Measurements from ENCODE around the gene TEX22.

The TEX22 gene

DNA sequence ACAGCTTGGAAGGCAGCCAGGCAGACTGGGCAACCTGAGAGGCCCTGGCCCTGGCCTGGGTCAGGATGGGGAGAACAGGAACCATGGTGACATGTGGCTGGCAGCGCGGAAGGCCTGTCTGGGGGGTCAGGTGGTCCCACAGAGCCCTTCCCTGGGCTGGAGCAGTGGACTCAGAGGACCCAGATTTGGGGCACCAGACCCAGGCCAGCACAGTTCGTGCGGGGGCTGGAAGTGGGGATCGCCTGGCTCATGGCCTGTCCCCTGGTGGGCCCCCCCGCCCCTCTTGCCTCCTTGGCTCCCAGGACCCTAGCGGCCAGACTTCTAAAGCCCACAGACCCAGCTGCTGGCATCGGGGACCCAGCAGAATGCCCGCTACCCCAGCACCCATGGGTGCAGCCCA, 42.7 kb downstream of the TEX22 start:
- TF ChIP-seq, protein P1, sequence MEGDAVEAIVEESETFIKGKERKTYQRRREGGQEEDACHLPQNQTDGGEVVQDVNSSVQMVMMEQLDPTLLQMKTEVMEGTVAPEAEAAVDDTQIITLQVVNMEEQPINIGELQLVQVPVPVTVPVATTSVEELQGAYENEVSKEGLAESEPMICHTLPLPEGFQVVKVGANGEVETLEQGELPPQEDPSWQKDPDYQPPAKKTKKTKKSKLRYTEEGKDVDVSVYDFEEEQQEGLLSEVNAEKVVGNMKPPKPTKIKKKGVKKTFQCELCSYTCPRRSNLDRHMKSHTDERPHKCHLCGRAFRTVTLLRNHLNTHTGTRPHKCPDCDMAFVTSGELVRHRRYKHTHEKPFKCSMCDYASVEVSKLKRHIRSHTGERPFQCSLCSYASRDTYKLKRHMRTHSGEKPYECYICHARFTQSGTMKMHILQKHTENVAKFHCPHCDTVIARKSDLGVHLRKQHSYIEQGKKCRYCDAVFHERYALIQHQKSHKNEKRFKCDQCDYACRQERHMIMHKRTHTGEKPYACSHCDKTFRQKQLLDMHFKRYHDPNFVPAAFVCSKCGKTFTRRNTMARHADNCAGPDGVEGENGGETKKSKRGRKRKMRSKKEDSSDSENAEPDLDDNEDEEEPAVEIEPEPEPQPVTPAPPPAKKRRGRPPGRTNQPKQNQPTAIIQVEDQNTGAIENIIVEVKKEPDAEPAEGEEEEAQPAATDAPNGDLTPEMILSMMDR (conservative IDR thresholded peaks at IDR 0.05) = no peak
- no peak overlapping the region for H3K27ac ChIP-seq

DNA sequence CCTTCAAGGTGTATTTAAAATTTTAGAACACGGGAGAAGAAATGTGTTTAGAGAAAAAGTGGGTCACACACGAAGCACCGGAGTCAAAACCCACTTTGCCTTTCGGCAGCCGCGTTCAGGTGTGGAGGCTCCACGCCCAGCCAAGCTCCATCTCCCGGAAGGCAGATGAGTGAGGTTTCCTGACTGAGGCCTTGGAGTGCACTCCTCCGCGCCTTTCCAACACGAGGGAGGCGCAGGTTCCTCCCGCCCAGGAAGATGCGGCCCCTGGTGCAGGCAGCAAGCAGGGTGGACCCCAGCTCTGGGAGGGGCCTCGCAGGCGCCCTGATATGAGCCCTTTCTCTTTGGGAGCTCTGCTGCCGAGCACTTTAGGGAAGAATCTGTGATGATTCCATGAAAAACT, 43.8 kb downstream of the TEX22 start:
- H3K27ac ChIP-seq = no peak overlapping the region
- TF ChIP-seq, protein P1 (conservative IDR thresholded peaks at IDR 0.05) = no peak

DNA sequence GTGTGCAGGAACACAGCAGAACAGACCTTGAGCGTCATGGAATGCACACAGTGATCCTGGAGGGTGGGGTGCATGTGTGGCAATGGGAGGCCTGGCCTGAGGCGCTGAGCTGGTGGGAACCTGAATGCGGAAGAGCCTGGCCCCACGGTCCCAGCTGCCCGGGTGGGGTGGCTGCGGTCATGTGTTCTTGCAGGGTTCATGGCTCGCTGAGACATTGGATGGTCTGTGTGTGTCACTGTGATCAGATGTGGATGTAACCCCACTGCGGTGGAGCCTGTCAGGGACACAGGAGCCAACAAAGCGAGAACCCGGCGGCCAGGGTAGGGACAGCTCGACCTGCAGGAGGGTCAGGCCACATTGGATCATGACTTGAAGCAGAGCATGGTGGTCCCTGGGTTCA, 44.5 kb downstream of the TEX22 start:
- TF ChIP-seq, protein P1 (conservative IDR thresholded peaks at IDR 0.05) = no peak
- H3K27ac ChIP-seq = no peak overlapping the region

DNA sequence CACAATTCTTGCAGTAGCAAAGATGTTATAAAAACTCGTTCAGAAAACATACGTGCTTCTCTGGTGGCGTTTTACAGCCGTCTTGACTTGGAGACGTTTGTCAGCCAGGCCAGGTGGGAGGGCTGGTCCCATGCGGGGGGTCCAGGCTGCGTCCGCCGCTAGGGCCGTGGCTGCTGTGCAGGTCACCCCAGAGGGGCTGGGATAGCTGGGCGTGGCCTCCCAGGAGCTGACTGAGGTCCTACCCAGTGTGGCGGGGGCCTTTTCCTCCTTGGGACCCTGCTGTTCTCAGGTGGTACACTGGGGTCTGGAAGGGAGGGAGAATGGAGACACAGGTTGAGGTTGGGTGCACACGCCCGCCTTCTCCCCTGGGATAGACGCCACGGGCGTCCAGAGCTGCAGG, 46.5 kb downstream of the TEX22 start:
- TF ChIP-seq, protein P1 (conservative IDR thresholded peaks at IDR 0.05) = no peak

DNA sequence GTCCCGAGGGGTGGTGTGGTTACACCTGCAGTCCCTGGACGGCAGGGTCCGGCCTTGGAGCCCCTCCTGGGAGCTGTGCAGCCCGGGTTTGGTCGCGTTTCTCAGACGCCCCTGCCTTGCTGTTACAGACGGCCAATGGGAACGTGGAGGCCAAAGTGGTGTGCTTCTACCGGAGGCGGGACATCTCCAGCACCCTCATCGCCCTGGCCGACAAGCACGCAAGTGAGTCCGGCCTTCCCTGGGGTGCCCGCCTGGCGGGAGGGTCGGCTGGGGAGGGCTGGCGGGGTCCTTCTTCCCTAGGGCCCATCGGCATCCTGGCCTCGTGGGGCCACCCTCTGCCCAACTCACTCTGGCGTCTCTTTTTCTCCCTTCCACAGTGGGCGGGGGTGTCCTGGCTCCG, 47.0 kb downstream of the TEX22 start:
- TF ChIP-seq, protein P1 (conservative IDR thresholded peaks at IDR 0.05) = no peak
- H3K27ac ChIP-seq = no peak overlapping the region

More for the DNA sequence above, 46.5 kb downstream of the TEX22 start:
- no peak overlapping the region for H3K27ac ChIP-seq

DNA sequence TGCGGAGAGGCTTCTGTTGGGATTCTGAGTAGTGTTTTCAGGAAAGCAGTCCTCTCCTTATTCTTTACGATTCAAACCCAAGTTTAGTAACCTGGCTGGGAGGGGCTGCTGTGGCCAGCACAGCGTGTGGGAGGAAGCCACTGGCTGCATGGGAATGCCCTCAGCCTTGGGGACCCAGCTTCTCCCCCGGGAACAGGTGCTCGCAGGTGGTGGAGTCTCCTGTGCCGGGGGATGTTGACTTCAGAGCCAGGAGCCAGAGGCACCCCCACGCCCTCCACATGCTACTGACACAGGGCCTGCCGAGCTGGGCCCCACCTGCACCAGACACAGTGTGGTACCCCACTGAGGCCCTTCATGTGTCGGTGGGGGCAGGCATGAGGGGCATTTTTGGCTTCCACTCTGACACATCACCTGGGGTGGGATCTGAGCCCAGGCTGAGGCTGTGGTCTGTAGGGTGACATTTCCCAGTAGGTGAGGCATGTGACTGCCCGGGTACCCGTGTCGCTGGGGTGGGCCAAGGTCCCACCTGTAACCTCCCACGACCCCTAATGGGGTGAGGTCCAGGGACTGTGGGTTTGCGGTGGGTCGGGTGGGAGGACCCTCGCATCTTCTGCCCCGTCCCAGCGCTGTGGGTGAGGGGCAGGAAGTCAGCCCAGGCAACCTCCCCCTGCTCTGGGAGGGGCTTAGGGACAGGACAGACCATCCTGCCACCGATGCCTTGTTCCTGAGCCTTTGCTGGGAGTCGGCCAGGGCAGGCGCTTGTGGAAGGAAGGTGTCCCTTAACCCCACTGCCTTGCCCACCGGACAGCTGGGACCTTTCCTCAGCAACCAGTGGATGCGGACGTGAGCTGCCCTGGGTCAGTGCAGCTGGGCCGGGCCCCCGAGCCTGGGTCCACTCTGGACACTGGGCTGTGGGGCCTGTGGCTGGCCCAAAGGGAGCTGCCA, 47.8 kb downstream of the TEX22 start:
- TF ChIP-seq, protein P1 (conservative IDR thresholded peaks at IDR 0.05) = no peak
- no peak overlapping the region for H3K27ac ChIP-seq

DNA sequence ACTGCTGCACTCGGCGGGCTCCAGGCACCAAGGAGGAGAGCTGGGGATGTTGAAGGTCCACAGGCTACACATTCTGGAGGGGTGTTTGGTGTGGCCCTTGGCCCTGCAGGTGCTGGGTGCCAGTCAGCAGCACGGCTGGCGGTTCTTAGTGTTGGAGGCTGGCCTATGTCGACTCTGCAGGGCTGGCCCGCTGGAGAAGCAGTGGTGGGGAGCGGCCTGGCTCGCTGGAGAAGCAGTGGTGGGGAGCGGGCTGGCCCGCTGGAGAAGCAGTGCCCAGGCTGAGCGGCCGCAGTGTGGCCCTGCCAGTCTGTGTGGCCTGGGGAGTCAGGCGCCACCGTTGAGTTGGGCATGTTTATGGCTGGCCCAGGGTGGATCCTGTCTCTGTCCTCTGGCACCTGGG, 48.6 kb downstream of the TEX22 start:
- TF ChIP-seq, protein P1 (conservative IDR thresholded peaks at IDR 0.05) = no peak
- H3K27ac ChIP-seq = no peak overlapping the region

All from VCaP (cell line).